HepG2 (cell line): ENCODE measurements around the gene STK24. TPM values are rescaled to one million over a fixed set of nuclear protein-coding genes. Genes with fewer than 3 reads are reported as not detected.
A peak's percentile ranks its signal among the peaks of the same experiment; 100 is the strongest.

Experiments
- ATAC-seq: fragments of 200-7000 bp; cut with Tn5 transposase; 3 replicates; pipeline ENCODE4 v1.9.1; 2020; ENCODE audit warnings: mild to moderate bottlenecking, moderate library complexity
- BruUV-seq: library from RNA; stranded (reverse); fragments of 400-500 nt; replicated peaks from 2 replicates; lab custom pipeline; 2021; lab: Mats Ljungman, UMichigan
- CTCF ChIA-PET: fragments of 300-600 bp; formaldehyde crosslinking; extraction: SDS; loops from one replicate; lab custom pipeline; 2021; ENCODE audit warnings: low total read pairs, inconsistent platforms, low intra/inter-chr PET ratio; lab: Yijun Ruan, JAX
- POLR2A ChIA-PET: fragments of 350-600 bp; sonication (Branson Sonifier 250); formaldehyde crosslinking; loops from one replicate; lab custom pipeline; 2020; ENCODE audit warnings: antibody characterized with exemption, inconsistent platforms; lab: Yijun Ruan, JAX
- DNase-seq: peaks from one replicate; pipeline ENCODE4 v3.0.0-alpha.2; 2015; ENCODE audit warnings: low spot score
- FAIRE-seq: peaks from 3 replicates; lab custom pipeline; 2011; peaks lifted over from hg19 to GRCh38; lab: Jason Lieb, UNC
- H2AFZ ChIP-seq: one replicate; pipeline ENCODE4 v1.6.1; 2011; ENCODE audit warnings: low read length, inconsistent platforms
- H3K27ac ChIP-seq: fragments of 300-600 bp; 3 replicates; pipeline ENCODE4 v1.8.0; 2011; ENCODE audit warnings: mixed run types, mild to moderate bottlenecking, mixed read lengths, low read length, inconsistent platforms; ENCODE audit not compliant: insufficient read depth; ENCODE audit errors: extremely low read length
- H3K27me3 ChIP-seq, 2 experiments: fragments of 200-600 bp in 1 of 2; 2 replicates in 1 of 2; 3 replicates in 1 of 2; pipeline versions ENCODE4 v1.6.0 to v1.8.0; 2011; ENCODE audit warnings: low read length in 2 of 2, mild to moderate bottlenecking in 2 of 2, moderate library complexity in 2 of 2, inconsistent platforms in 1 of 2; ENCODE audit not compliant: insufficient read depth in 2 of 2, control insufficient read depth in 1 of 2
- H3K36me3 ChIP-seq, 2 experiments: fragments of 200-600 bp in 1 of 2; replicated peaks in 1 of 2; 2 replicates in 1 of 2; 3 replicates in 1 of 2; pipeline versions ENCODE4 v1.5.1 to v1.8.0; 2011; ENCODE audit warnings: low read length in 2 of 2, inconsistent platforms in 1 of 2; ENCODE audit not compliant: insufficient read depth in 2 of 2, control insufficient read depth in 1 of 2
- H3K4me1 ChIP-seq: 2 replicates; pipeline ENCODE4 v1.5.1; 2012; ENCODE audit warnings: low read length, inconsistent platforms; ENCODE audit not compliant: insufficient read depth
- H3K4me2 ChIP-seq: 2 replicates; pipeline ENCODE4 v1.6.0; 2011; ENCODE audit warnings: low read depth, low read length, inconsistent platforms
- H3K4me3 ChIP-seq, 3 experiments: fragments of 200-600 bp in 1 of 3; sonication (generic), shearing (Covaris generic) in 1 of 3; replicated peaks in 1 of 3; 2 replicates each; pipeline ENCODE4 v1.5.1; 2011 to 2016; ENCODE audit warnings: low read length in 3 of 3, inconsistent platforms in 2 of 3, low read depth in 2 of 3, mild to moderate bottlenecking in 2 of 3, control low read depth in 1 of 3, mixed read lengths in 1 of 3; ENCODE audit not compliant: insufficient read depth in 1 of 3
- H3K79me2 ChIP-seq: one replicate; pipeline ENCODE4 v1.6.1; 2011; ENCODE audit warnings: low read length, inconsistent platforms; ENCODE audit not compliant: insufficient read depth
- H3K9ac ChIP-seq: 2 replicates; pipeline ENCODE4 v1.6.0; 2011; ENCODE audit warnings: mild to moderate bottlenecking, low read depth, low read length, inconsistent platforms; ENCODE audit not compliant: insufficient read depth
- H3K9me3 ChIP-seq: 2 replicates; pipeline ENCODE4 v1.5.1; 2012; ENCODE audit warnings: mild to moderate bottlenecking, low read length
- H4K20me1 ChIP-seq: 2 replicates; pipeline ENCODE4 v1.6.0; 2011; ENCODE audit warnings: inconsistent platforms, mild to moderate bottlenecking, low read length, moderate library complexity; ENCODE audit not compliant: insufficient read depth
- NONO ChIP-seq, 2 experiments: fragments of 450-650 bp in 1 of 2; sonication (generic) in 1 of 2; formaldehyde crosslinking in 1 of 2; IDR thresholded peaks in 1 of 2; conservative IDR thresholded peaks in 1 of 2; 2 replicates each; pipeline versions ENCODE4 v1.6.1 to v1.8.0; 2017 to 2022; ENCODE audit warnings: mild to moderate bottlenecking in 1 of 2, missing genetic modification reagents in 1 of 2, moderate library complexity in 1 of 2
- RBM22 ChIP-seq: fragments of 200-400 bp; formaldehyde crosslinking; optimal IDR thresholded peaks from 2 replicates; pipeline ENCODE3; 2017; ENCODE audit warnings: mild to moderate bottlenecking, low read length, moderate library complexity
- RBM39 ChIP-seq: fragments of 200-400 bp; formaldehyde crosslinking; IDR thresholded peaks from one replicate; pipeline ENCODE4 v1.6.1; 2018; ENCODE audit warnings: antibody characterized with exemption, mild to moderate bottlenecking, low read depth, low read length; ENCODE audit not compliant: poor library complexity, severe bottlenecking
- SRSF1 ChIP-seq: fragments of 200-400 bp; formaldehyde crosslinking; optimal IDR thresholded peaks from 2 replicates; pipeline ENCODE3; 2017; ENCODE audit warnings: mild to moderate bottlenecking, low read depth, low read length, moderate library complexity
- TERF1 ChIP-seq: sonication (generic); formaldehyde crosslinking; IDR thresholded peaks from 2 replicates; pipeline ENCODE4 v1.8.0; 2022; ENCODE audit warnings: mild to moderate bottlenecking, missing genetic modification reagents, moderate library complexity
- ZNF253 ChIP-seq: sonication (generic); formaldehyde crosslinking; IDR thresholded peaks from 2 replicates; pipeline ENCODE4 v1.8.0; 2022; ENCODE audit warnings: mild to moderate bottlenecking, missing genetic modification reagents, borderline replicate concordance
- ZUFSP ChIP-seq: sonication (generic); formaldehyde crosslinking; IDR thresholded peaks from 2 replicates; pipeline ENCODE4 v1.9.0; 2021; ENCODE audit warnings: missing genetic modification reagents, mild to moderate bottlenecking, borderline replicate concordance
- WGBS: methylation state at CpG from one replicate; pipeline ENCODE4 v1.1.6; 2017; ENCODE audit warnings: low lambda C conversion rate; 5-methylcytosine and 5-hydroxymethylcytosine counted together
- in situ Hi-C: cut with HindIII; loops from 2 replicates; pipeline ENCODE4 v1.10.0; 2017; ENCODE audit warnings: low pct_unique_long_range_greater_than_20kb; ENCODE audit not compliant: extremely low pct_ligation_motif_present
- intact Hi-C: fragments of 100-400 bp; cut with micrococcal nuclease; formaldehyde crosslinking; loops from one replicate; pipeline ENCODE4 v1.10.0; 2022; ENCODE audit not compliant: unreplicated experiment
- polyA plus RNA-seq, 8 experiments: library from polyadenylated mRNA; depleted of rRNA in 3 of 8; stranded (reverse) in 7 of 8; unstranded in 1 of 8; fragments of >200 nt; fragmentation: Illumina TruSeq in 4 of 8; extraction: Trizol in 4 of 8; gene quantifications; 2 replicates each; pipeline versions ENCODE4 v1.2.1 to v1.2.3, GENCODE V29; 2011 to 2016; ENCODE audit warnings: low read depth in 4 of 8, missing spikeins in 1 of 8, mixed read lengths in 1 of 8; ENCODE audit not compliant: insufficient read depth in 1 of 8
- total RNA-seq, 5 experiments: library from RNA; depleted of rRNA; stranded (reverse); fragments of >200 nt; fragmentation: Illumina TruSeq; extraction: Trizol; gene quantifications; 2 replicates each; pipeline ENCODE4 v1.2.3, GENCODE V29; 2016; ENCODE audit warnings: low read depth in 1 of 5

Gene STK24
- total and polyA plus RNA-seq, 2 of the 13 experiments (the other 11 are each of a cell fraction or from before 2014, with no cell fraction given), result 51.3 to 73.0 TPM

GRCh38 chr13:98407575-98407974, 169.3 kb downstream of the STK24 start:
- H3K9ac ChIP-seq, result no peak overlapping the region
- no peaks in the 10 kb centered on the region for H3K27me3 ChIP-seq
- intact Hi-C loops, result loop anchor here (10.0 kb wide), 1 partner anchor 263 kb away; the partner anchor contains the start of gene FARP1
- ChIA-PET POLR2A (no interaction called here), CTCF (no interaction called here)
- H3K27ac ChIP-seq, result no peak overlapping the region
- no peak overlapping the region for H2AFZ ChIP-seq
- no peaks in the 10 kb centered on the region for H3K79me2 ChIP-seq
- H3K4me1 ChIP-seq, result peaks cover 38% of the 10 kb centered on the region
- no peak for DNase-seq
- no TSS peak for BruUV-seq
- no peak for FAIRE-seq
- peaks cover 22 to 63% of the 10 kb centered on the region in 2 experiments for H3K36me3 ChIP-seq
- ATAC-seq, result no peak
- in situ Hi-C loops, result no loop called here
- no peaks in the 10 kb centered on the region for H3K9me3 ChIP-seq
- H4K20me1 ChIP-seq, result no peaks in the 10 kb centered on the region
- WGBS, result 97% methylated on average over 4 of the region's 4 CpGs
- no peak overlapping the region for H3K4me2 ChIP-seq
- TF ChIP-seq ZNF253, result no peak
- no peak for TF ChIP-seq TERF1
- TF ChIP-seq RBM22, result peak; percentile 77
- no peak for TF ChIP-seq SRSF1
- TF ChIP-seq RBM39, result no peak
- no peak for TF ChIP-seq NONO (IDR thresholded peaks at IDR 0.05)
- no peak for TF ChIP-seq NONO (CRISPR knock-in tag; conservative IDR thresholded peaks at IDR 0.05)
- no peak for TF ChIP-seq ZUFSP (CRISPR knock-in tag)
- H3K4me3 ChIP-seq, result no peak overlapping the region
